Measurements from ENCODE around the gene TMEM144. TPM values are rescaled to one million over a fixed set of nuclear protein-coding genes. Genes with fewer than 3 reads are reported as not detected.
"Not testable (repeated sequence)": the region's sequence is repeated elsewhere in the genome, so short reads cannot be mapped to it uniquely, and the experiment has no call there.

The TMEM144 gene
- total and polyA plus RNA-seq, 12 donors: 1.7 to 17.0 (median 13.6) TPM

DNA sequence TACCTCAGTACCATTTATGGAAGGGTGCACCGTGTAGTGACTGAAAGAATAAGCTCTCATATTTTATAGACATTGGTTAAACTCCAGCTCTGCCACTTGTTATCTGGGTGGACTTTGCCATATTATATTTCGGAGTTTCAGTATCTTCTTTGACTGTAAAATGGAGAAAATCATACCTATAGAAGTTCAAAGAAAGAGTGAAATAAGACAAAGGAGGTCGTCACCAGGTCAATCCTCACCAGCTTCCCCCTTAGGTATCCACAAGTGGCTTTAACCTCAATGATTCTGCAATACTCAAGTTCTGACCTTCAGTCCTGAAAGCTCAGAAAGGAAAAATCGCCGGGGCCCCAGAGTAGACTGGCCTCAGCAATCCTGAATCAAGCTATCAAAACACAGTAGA lies 64.3 kb downstream of the TMEM144 start:
- intact Hi-C loops (cut with DNase I): no loop called here
- Histone ChIP-seq H3K9me3 (no peaks in the 10 kb centered on the region), H3K27me3 (no peaks in the 10 kb centered on the region), H3K36me3 (peaks cover 0 to 32% (median 0%) of the 10 kb centered on the region in 9 donors), H3K4me3 (no peak overlapping the region), H3K4me1 (no peaks in the 10 kb centered on the region), H3K27ac (no peak overlapping the region)
- no peak for DNase-seq
- WGBS, 2 donors: 89 to 90% methylated on average over 5 of the region's 5 CpGs
- ATAC-seq: no peak
- TF ChIP-seq, protein P1, sequence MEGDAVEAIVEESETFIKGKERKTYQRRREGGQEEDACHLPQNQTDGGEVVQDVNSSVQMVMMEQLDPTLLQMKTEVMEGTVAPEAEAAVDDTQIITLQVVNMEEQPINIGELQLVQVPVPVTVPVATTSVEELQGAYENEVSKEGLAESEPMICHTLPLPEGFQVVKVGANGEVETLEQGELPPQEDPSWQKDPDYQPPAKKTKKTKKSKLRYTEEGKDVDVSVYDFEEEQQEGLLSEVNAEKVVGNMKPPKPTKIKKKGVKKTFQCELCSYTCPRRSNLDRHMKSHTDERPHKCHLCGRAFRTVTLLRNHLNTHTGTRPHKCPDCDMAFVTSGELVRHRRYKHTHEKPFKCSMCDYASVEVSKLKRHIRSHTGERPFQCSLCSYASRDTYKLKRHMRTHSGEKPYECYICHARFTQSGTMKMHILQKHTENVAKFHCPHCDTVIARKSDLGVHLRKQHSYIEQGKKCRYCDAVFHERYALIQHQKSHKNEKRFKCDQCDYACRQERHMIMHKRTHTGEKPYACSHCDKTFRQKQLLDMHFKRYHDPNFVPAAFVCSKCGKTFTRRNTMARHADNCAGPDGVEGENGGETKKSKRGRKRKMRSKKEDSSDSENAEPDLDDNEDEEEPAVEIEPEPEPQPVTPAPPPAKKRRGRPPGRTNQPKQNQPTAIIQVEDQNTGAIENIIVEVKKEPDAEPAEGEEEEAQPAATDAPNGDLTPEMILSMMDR (IDR thresholded peaks at IDR 0.05): no peak

DNA sequence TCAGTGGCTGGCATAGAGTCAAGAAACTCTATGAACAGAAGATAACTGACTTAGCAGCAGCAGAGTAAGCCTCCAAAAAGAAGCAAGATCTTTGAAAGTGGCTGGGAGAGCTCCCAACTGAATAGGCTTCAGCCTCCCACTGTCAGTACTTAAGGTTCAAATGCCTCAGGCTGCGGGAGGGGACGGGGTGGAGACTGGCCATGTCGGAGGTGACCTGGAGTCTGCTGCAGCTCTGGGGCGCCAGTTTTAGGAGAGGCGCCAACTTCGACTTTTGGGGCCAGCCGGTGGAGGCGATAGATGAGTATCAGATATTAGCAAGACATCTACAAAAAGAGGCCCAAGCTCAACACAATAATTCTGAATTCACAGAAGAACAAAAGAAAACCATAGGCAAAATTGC lies 67.3 kb downstream of the TMEM144 start:
- 92 to 94% methylated on average over 8 of the region's 8 CpGs for WGBS, 2 donors

DNA sequence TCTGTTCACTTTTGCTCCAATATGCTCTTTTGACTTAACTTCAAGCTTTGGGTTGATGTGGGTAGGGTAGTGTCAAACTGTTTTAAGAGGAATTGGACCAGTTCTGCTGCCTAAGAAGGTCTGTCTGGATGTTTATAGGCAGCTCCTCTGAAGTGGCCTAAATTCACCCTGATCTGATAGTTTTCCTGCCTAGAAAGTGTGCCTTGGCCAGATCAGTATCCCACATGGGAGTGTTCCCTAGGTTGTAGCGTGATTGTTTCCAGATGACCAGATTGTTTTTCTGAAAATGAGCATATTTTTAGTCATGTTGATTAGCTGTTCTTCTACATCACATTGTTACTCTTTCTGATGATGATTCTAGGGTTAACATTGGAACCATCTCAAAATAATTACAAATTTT lies 68.8 kb downstream of the TMEM144 start:
- H3K36me3 ChIP-seq; DNase-seq; H3K27ac ChIP-seq; H3K4me1 ChIP-seq; H3K27me3 ChIP-seq; H3K9me3 ChIP-seq; intact Hi-C loops (cut with DNase I); H3K4me3 ChIP-seq; ATAC-seq: not testable (repeated sequence)
- 67 to 71% methylated on average over 1 of the region's 1 CpG for WGBS, 2 donors

More for the DNA sequence above, 67.3 kb downstream of the TMEM144 start:
- Histone ChIP-seq H3K4me3 (no peak overlapping the region), H3K36me3 (peaks cover 0 to 15% (median 0%) of the 10 kb centered on the region in 9 donors), H3K4me1 (no peaks in the 10 kb centered on the region), H3K27ac (no peak overlapping the region), H3K27me3 (no peaks in the 10 kb centered on the region), H3K9me3 (no peaks in the 10 kb centered on the region)
- ATAC-seq (no peak), DNase-seq (no peak)
- TF ChIP-seq, protein P1 (IDR thresholded peaks at IDR 0.05): no peak
- intact Hi-C loops (cut with DNase I): no loop called here

DNA sequence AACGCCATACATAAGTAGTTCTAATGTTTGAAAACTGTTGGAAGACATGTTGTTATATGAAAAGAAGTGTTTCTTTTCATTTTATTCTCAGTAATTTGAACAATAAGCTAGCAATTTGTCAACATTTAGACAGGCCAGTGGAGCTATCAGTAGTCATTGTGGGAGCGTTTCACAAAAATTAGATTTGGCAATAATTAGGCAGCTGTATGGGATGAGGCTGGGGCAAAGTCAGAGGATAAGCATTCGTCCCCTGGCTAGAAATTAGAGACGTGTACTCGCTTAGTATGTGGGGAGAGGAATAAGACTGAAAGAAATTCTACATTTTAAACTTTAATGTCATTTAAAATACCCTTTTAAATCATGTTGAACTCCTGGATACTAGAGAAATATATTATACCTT lies 70.6 kb downstream of the TMEM144 start:
- DNase-seq (no peak), ATAC-seq (no peak)
- WGBS, 2 donors: 80% methylated on average over 5 of the region's 5 CpGs
- TF ChIP-seq, protein P1 (IDR thresholded peaks at IDR 0.05): no peak
- no peaks in the 10 kb centered on the region for H3K9me3 ChIP-seq
- no peaks in the 10 kb centered on the region for H3K4me1 ChIP-seq
- intact Hi-C loops (cut with DNase I): no loop called here
- H3K36me3 ChIP-seq: peaks cover 0 to 8% (median 0%) of the 10 kb centered on the region in 9 donors
- H3K4me3 ChIP-seq: no peak overlapping the region
- H3K27ac ChIP-seq: no peak overlapping the region
- H3K27me3 ChIP-seq: no peaks in the 10 kb centered on the region

DNA sequence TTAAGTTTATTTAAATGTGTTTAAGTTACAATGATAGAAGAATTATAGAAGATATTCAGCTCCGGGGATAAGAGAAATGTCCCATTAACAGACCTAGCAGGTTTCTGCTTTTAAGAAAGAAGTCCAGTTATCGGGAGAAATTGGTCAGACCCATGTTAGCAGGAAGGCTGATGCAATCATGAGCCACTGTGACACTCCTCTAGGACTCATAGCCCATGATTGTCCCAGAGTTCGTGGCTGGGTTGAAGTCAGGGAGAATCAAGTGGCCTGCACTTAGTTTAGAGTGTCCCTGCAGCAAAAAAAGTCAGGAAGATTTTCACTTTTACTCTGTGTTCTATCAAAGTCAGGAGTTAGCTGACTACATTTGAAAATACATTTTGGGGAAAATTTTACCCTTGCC lies 72.0 kb downstream of the TMEM144 start:
- Histone ChIP-seq H3K27ac (no peak overlapping the region), H3K36me3 (peaks cover 0 to 1% (median 0%) of the 10 kb centered on the region in 9 donors), H3K4me1 (no peaks in the 10 kb centered on the region), H3K27me3 (no peaks in the 10 kb centered on the region), H3K4me3 (no peak overlapping the region), H3K9me3 (no peaks in the 10 kb centered on the region)
- DNase-seq (no peak), ATAC-seq (no peak)
- WGBS, 2 donors: 80 to 82% methylated on average over 3 of the region's 3 CpGs
- intact Hi-C loops (cut with DNase I): no loop called here
- TF ChIP-seq, protein P1 (IDR thresholded peaks at IDR 0.05): no peak

Measured in heart right ventricle (tissue), 16 donors.